MM.1S (cell line): ENCODE results near the gene DYNLT1.

ENCODE experiments used
- CTCF ChIP-seq: fragments of 300-600 bp; sonication (generic); IDR thresholded peaks from 2 replicates; pipeline ENCODE4 v1.5.1; 2016; ENCODE audit warnings: antibody characterized with exemption, low read length, mixed read lengths
- EZH2phosphoT487 ChIP-seq: fragments of 300-600 bp; sonication (generic); IDR thresholded peaks from 2 replicates; pipeline ENCODE4 v1.6.1; 2018; ENCODE audit warnings: antibody characterized with exemption, low read length

GRCh38 chr6:158593670-158594069 lies 50.9 kb downstream of the DYNLT1 start:
- TF ChIP-seq CTCF (no peak), EZH2phosphoT487 (no peak)
